Ureter (tissue), 1 donor: Measurements from ENCODE around the gene TENT5A. TPM values are rescaled to one million over a fixed set of nuclear protein-coding genes. Genes with fewer than 3 reads are reported as not detected.

Experiments
- DNase-seq: peaks from one replicate; pipeline ENCODE4 v3.0.0-alpha.2; 2020; ENCODE audit warnings: low spot score
- total RNA-seq: library from RNA; stranded (reverse); gene quantifications from one replicate; pipeline ENCODE4 v1.2.4, GENCODE V29; 2023
- donor health status: DM: yes; HTN: yes; CAD: no.

Gene TENT5A
- total RNA-seq, 1 donor from 2014 or later = 21.6 TPM

GRCh38 chr6:81713205-81713604 lies 39.3 kb downstream of the TENT5A start:
- no peak for DNase-seq

- no peak for DNase-seq
These were observed 44.3 kb downstream of the TENT5A start for GRCh38 chr6:81708113-81708699.

- no peak for DNase-seq
These were observed 47.8 kb downstream of the TENT5A start for GRCh38 chr6:81704700-81705099.

GRCh38 chr6:81700414-81700813 lies 52.1 kb downstream of the TENT5A start:
- DNase-seq = no peak

GRCh38 chr6:81697559-81697958 lies 54.9 kb downstream of the TENT5A start:
- DNase-seq = no peak

- no peak for DNase-seq
These were observed 56.0 kb downstream of the TENT5A start for GRCh38 chr6:81696524-81696923.
